ENCODE data around the gene PIPOX.

PIPOX gene

DNA sequence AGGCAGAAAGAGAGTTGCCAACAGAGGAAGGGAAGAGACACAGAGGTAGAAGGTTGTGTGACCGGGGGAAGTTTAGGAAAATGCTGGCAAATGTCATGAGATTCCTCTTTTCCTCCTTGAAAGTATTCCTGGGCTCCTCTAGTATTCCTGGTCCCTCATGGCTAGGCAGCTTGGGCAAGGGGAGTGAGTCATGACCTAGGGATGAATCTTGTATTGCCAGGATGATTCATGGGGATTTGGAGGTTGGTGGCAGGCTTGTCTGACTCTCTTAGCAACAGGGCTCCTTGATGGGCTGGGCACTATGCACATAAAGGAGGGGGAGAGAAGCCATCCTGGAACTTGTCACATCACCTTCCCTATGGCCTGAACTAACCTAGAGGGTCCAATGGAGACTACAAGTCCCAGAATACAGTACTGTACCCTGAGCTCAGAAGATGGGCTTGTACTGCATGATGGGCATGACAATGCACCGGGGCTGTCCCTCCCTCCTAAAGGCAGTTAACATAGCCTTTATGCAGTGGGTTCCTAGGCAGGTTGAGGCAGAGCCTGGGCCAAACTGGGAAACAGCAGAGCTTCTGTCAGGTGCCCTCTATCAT, 35.0 kb upstream of the PIPOX start:
- H3K27ac Mint-ChIP-seq (ENCODE audit: low read depth), result no peak overlapping the region
- peaks cover 1% of the 10 kb centered on the region for H3K36me3 Mint-ChIP-seq (ENCODE audit: insufficient read depth)
- ATAC-seq (replicated peaks; ENCODE audit: extremely low read depth, poor library complexity, severe bottlenecking) (no peak), DNase-seq (ENCODE audit: low spot score in 2 of 2) (no peak)
- H3K9me3 Mint-ChIP-seq, result no peaks in the 10 kb centered on the region
- H3K27me3 Mint-ChIP-seq, result peaks cover 75% of the 10 kb centered on the region
- H3K4me1 Mint-ChIP-seq, result no peaks in the 10 kb centered on the region
- H3K4me3 Mint-ChIP-seq, result no peak overlapping the region

DNA sequence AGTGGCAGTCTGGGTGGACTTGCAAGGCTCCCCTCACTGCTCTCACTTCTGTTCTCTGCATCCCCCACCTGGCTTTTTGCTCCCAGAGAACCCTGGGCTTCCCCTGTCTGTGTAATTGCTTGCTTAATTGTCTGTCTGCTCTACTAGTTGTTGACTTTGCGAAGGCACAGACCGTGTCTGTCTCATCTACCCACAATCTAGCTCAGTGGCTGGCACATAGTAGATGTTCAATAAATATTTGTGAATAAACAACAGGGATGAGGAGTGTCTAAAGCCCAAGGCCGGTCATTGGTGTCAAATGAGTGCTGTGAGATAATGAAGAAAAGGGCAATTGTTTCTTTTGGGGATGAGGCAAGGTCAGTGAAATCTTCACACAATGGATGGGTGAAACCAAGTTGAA, 34.4 kb upstream of the PIPOX start:
- Mint-ChIP-seq H3K4me1 (no peaks in the 10 kb centered on the region), H3K27me3 (peaks cover 68% of the 10 kb centered on the region), H3K27ac (ENCODE audit: low read depth) (no peak overlapping the region)

GRCh38 chr17:29010129-29010528, 32.8 kb upstream of the PIPOX start:
- H3K4me3 Mint-ChIP-seq, result no peak overlapping the region
- no peaks in the 10 kb centered on the region for H3K4me1 Mint-ChIP-seq
- H3K27me3 Mint-ChIP-seq, result peaks cover 63% of the 10 kb centered on the region
- no peak for DNase-seq (ENCODE audit: low spot score in 2 of 2)
- H3K36me3 Mint-ChIP-seq (ENCODE audit: insufficient read depth), result no peaks in the 10 kb centered on the region
- H3K27ac Mint-ChIP-seq (ENCODE audit: low read depth), result no peak overlapping the region
- H3K9me3 Mint-ChIP-seq, result no peaks in the 10 kb centered on the region
- no peak for ATAC-seq (replicated peaks; ENCODE audit: extremely low read depth, poor library complexity, severe bottlenecking)

More for the DNA sequence above, 34.4 kb upstream of the PIPOX start:
- no peak for ATAC-seq (replicated peaks; ENCODE audit: extremely low read depth, poor library complexity, severe bottlenecking)
- H3K36me3 Mint-ChIP-seq (ENCODE audit: insufficient read depth), result peaks cover 1% of the 10 kb centered on the region
- no peak for DNase-seq (ENCODE audit: low spot score in 2 of 2)
- H3K9me3 Mint-ChIP-seq, result no peaks in the 10 kb centered on the region
- no peak overlapping the region for H3K4me3 Mint-ChIP-seq

GRCh38 chr17:29010586-29010985, 32.4 kb upstream of the PIPOX start:
- DNase-seq (ENCODE audit: low spot score in 2 of 2) (no peak), ATAC-seq (replicated peaks; ENCODE audit: extremely low read depth, poor library complexity, severe bottlenecking) (no peak)
- H3K36me3 Mint-ChIP-seq (ENCODE audit: insufficient read depth), result no peaks in the 10 kb centered on the region
- no peak overlapping the region for H3K4me3 Mint-ChIP-seq
- peaks cover 65% of the 10 kb centered on the region for H3K27me3 Mint-ChIP-seq
- no peaks in the 10 kb centered on the region for H3K9me3 Mint-ChIP-seq
- no peak overlapping the region for H3K27ac Mint-ChIP-seq (ENCODE audit: low read depth)
- no peaks in the 10 kb centered on the region for H3K4me1 Mint-ChIP-seq

- H3K27ac Mint-ChIP-seq (ENCODE audit: low read depth), result no peak overlapping the region
- ATAC-seq (replicated peaks; ENCODE audit: extremely low read depth, poor library complexity, severe bottlenecking), result no peak
- H3K9me3 Mint-ChIP-seq, result no peaks in the 10 kb centered on the region
- peaks cover 65% of the 10 kb centered on the region for H3K27me3 Mint-ChIP-seq
- no peaks in the 10 kb centered on the region for H3K36me3 Mint-ChIP-seq (ENCODE audit: insufficient read depth)
- H3K4me3 Mint-ChIP-seq, result no peak overlapping the region
- no peak for DNase-seq (ENCODE audit: low spot score in 2 of 2)
- H3K4me1 Mint-ChIP-seq, result no peaks in the 10 kb centered on the region
These were observed 30.4 kb upstream of the PIPOX start for GRCh38 chr17:29012535-29012934.

- Mint-ChIP-seq H3K4me3 (no peak overlapping the region), H3K9me3 (no peaks in the 10 kb centered on the region), H3K27ac (ENCODE audit: low read depth) (no peak overlapping the region), H3K27me3 (peaks cover 65% of the 10 kb centered on the region), H3K4me1 (peaks cover 10% of the 10 kb centered on the region), H3K36me3 (ENCODE audit: insufficient read depth) (no peaks in the 10 kb centered on the region)
- ATAC-seq (replicated peaks; ENCODE audit: extremely low read depth, poor library complexity, severe bottlenecking) (no peak), DNase-seq (ENCODE audit: low spot score in 2 of 2) (no peak)
These were observed 28.2 kb upstream of the PIPOX start for GRCh38 chr17:29014716-29015115.

GRCh38 chr17:29016345-29017210, 26.4 kb upstream of the PIPOX start:
- H3K4me3 Mint-ChIP-seq, result no peak overlapping the region

GRCh38 chr17:29018788-29019474, 24.0 kb upstream of the PIPOX start:
- Mint-ChIP-seq H3K9me3 (no peaks in the 10 kb centered on the region), H3K27me3 (peaks cover 89% of the 10 kb centered on the region), H3K27ac (ENCODE audit: low read depth) (no peak overlapping the region), H3K36me3 (ENCODE audit: insufficient read depth) (no peaks in the 10 kb centered on the region), H3K4me1 (peaks cover 10% of the 10 kb centered on the region), H3K4me3 (no peak overlapping the region)
- ATAC-seq (replicated peaks; ENCODE audit: extremely low read depth, poor library complexity, severe bottlenecking) (no peak), DNase-seq (ENCODE audit: low spot score in 2 of 2) (no peak)

More at GRCh38 chr17:29016345-29017210, 26.4 kb upstream of the PIPOX start:
- no peak overlapping the region for H3K27ac Mint-ChIP-seq (ENCODE audit: low read depth)
- H3K36me3 Mint-ChIP-seq (ENCODE audit: insufficient read depth), result no peaks in the 10 kb centered on the region
- no peaks in the 10 kb centered on the region for H3K9me3 Mint-ChIP-seq
- peaks cover 10% of the 10 kb centered on the region for H3K4me1 Mint-ChIP-seq
- peaks cover 66% of the 10 kb centered on the region for H3K27me3 Mint-ChIP-seq
- no peak for ATAC-seq (replicated peaks; ENCODE audit: extremely low read depth, poor library complexity, severe bottlenecking)
- DNase-seq (ENCODE audit: low spot score in 2 of 2), result no peak

DNA sequence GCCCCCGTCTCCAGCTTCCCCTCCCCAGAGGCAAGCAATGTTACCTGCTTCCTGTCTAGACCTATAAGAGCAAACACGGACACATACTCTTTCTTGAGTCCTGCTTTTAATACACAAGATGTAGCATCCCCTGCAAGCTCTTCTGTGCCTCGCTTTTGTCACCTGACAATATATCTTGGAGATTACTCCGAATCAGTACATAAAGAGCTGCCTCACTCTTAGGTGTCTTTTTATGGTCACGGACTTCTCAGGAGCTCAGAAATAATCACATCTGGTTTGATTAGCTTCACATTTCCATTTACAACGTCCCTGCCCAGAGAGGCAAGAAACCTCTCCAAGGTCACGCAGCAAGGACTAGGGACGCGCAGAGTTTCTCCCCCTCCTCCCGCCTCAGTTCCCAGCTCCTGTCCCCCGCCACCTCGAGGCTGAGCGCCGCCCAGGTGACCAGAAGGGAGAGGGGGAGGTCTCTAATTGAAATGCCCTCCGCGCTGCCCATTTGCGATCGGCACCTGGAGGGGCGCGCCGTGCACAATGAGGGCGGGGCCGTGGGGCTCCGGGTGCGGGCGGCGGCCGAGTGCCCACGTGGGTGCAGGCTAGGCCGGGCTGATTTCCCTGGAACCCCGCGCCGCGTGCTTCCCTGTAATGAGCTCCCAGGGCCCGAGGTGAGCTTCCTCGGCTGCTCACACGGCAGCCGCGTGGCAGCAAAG, 23.3 kb upstream of the PIPOX start:
- Mint-ChIP-seq H3K27ac (ENCODE audit: low read depth) (no peak overlapping the region), H3K9me3 (no peaks in the 10 kb centered on the region), H3K4me1 (peaks cover 10% of the 10 kb centered on the region), H3K27me3 (peaks cover 91% of the 10 kb centered on the region), H3K4me3 (no peak overlapping the region), H3K36me3 (ENCODE audit: insufficient read depth) (no peaks in the 10 kb centered on the region)
- ATAC-seq (replicated peaks; ENCODE audit: extremely low read depth, poor library complexity, severe bottlenecking) (peak; percentile 3), DNase-seq (ENCODE audit: low spot score in 2 of 2) (no peak)

DNA sequence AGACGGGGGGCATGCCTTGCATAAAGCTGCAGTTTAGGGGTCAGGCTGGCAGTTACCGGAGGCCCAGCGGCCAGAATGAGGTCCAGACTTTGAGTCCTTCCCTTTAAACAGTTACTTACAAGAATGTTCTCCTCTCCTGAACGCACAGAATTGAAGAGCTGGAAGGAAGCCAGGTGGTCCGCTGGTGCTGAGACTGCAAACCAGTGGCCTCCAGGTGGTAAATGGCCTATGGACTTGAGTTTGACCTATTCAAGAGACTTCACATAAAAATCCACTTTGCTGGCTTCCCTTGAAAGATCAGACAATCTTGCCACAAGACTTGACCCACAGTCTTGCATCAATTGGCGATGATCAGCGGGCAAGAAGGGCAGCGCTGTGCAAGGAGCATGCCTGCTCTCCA, 22.4 kb upstream of the PIPOX start:
- Mint-ChIP-seq H3K9me3 (no peaks in the 10 kb centered on the region), H3K4me3 (no peak overlapping the region), H3K4me1 (peaks cover 10% of the 10 kb centered on the region), H3K27me3 (peaks cover 92% of the 10 kb centered on the region), H3K27ac (ENCODE audit: low read depth) (no peak overlapping the region), H3K36me3 (ENCODE audit: insufficient read depth) (no peaks in the 10 kb centered on the region)
- DNase-seq (ENCODE audit: low spot score in 2 of 2) (no peak), ATAC-seq (replicated peaks; ENCODE audit: extremely low read depth, poor library complexity, severe bottlenecking) (no peak)

- ATAC-seq (replicated peaks; ENCODE audit: extremely low read depth, poor library complexity, severe bottlenecking), result no peak
- H3K4me3 Mint-ChIP-seq, result no peak overlapping the region
These were observed 21.7 kb upstream of the PIPOX start for GRCh38 chr17:29021226-29021625.

GRCh38 chr17:29022074-29022473, 20.9 kb upstream of the PIPOX start:
- H3K27me3 Mint-ChIP-seq, result peaks cover 87% of the 10 kb centered on the region
- no peaks in the 10 kb centered on the region for H3K36me3 Mint-ChIP-seq (ENCODE audit: insufficient read depth)
- no peak overlapping the region for H3K27ac Mint-ChIP-seq (ENCODE audit: low read depth)
- no peak for DNase-seq (ENCODE audit: low spot score in 2 of 2)
- no peak for ATAC-seq (replicated peaks; ENCODE audit: extremely low read depth, poor library complexity, severe bottlenecking)
- H3K4me3 Mint-ChIP-seq, result no peak overlapping the region
- H3K9me3 Mint-ChIP-seq, result no peaks in the 10 kb centered on the region
- H3K4me1 Mint-ChIP-seq, result peaks cover 10% of the 10 kb centered on the region

More at GRCh38 chr17:29021226-29021625, 21.7 kb upstream of the PIPOX start:
- Mint-ChIP-seq H3K36me3 (ENCODE audit: insufficient read depth) (no peaks in the 10 kb centered on the region), H3K9me3 (no peaks in the 10 kb centered on the region), H3K27ac (ENCODE audit: low read depth) (no peak overlapping the region), H3K4me1 (peaks cover 10% of the 10 kb centered on the region), H3K27me3 (peaks cover 88% of the 10 kb centered on the region)
- no peak for DNase-seq (ENCODE audit: low spot score in 2 of 2)

All from central memory CD8-positive, alpha-beta T cell (primary cell).